MCF 10A (cell line): ENCODE results near the gene ERG28. TPM values are rescaled to one million over a fixed set of nuclear protein-coding genes. Genes with fewer than 3 reads are reported as not detected.

Experiments
- BruUV-seq: library from RNA; stranded (reverse); fragments of 400-500 nt; replicated peaks from 2 replicates; lab custom pipeline; 2021; lab: Mats Ljungman, UMichigan
- CTCF ChIA-PET: fragments of 300-600 bp; sonication (Branson Sonifier 250); formaldehyde crosslinking; extraction: SDS; loops from one replicate; lab custom pipeline; 2021; ENCODE audit warnings: antibody characterized with exemption, inconsistent platforms; lab: Yijun Ruan, JAX
- POLR2A ChIA-PET: fragments of 300-600, 350-650 bp; sonication (Branson Sonifier 250); formaldehyde crosslinking; extraction: SDS; loops from one replicate; lab custom pipeline; 2020; ENCODE audit warnings: antibody characterized with exemption, inconsistent platforms; lab: Yijun Ruan, JAX
- DNase-seq: peaks from one replicate; pipeline ENCODE4 v3.0.0-alpha.2; 2018; ENCODE audit not compliant: unreplicated experiment
- H3K27ac Mint-ChIP-seq: one replicate; pipeline ENCODE4 v1.8.0; 2022; ENCODE audit warnings: mild to moderate bottlenecking, low read depth, mixed read lengths; ENCODE audit not compliant: unreplicated experiment
- H3K27me3 Mint-ChIP-seq: one replicate; pipeline ENCODE4 v1.8.0; 2022; ENCODE audit warnings: mixed read lengths; ENCODE audit not compliant: insufficient read depth, unreplicated experiment
- H3K36me3 Mint-ChIP-seq: one replicate; pipeline ENCODE4 v1.8.0; 2022; ENCODE audit warnings: mild to moderate bottlenecking, moderate library complexity, mixed read lengths; ENCODE audit not compliant: insufficient read depth, unreplicated experiment
- H3K4me1 Mint-ChIP-seq: one replicate; pipeline ENCODE4 v1.8.0; 2022; ENCODE audit warnings: mixed read lengths; ENCODE audit not compliant: insufficient read depth, unreplicated experiment
- H3K4me3 Mint-ChIP-seq: one replicate; pipeline ENCODE4 v1.8.0; 2022; ENCODE audit warnings: mild to moderate bottlenecking, moderate library complexity, mixed read lengths; ENCODE audit not compliant: unreplicated experiment
- H3K9me3 Mint-ChIP-seq: one replicate; pipeline ENCODE4 v1.8.0; 2022; ENCODE audit warnings: mixed read lengths; ENCODE audit not compliant: unreplicated experiment
- intact Hi-C: fragments of 100-400 bp; cut with micrococcal nuclease; formaldehyde crosslinking; loops from 2 replicates; pipeline ENCODE4 v1.14.1; 2022
- total RNA-seq: library from RNA; stranded (reverse); gene quantifications from 2 replicates; pipeline ENCODE4 v1.2.3, GENCODE V29; 2022
- TF ChIP-seq, protein P1 (sequence below): fragments of 200-600 bp; IDR thresholded peaks from one replicate; pipeline ENCODE4 v1.8.0; 2022; ENCODE audit warnings: antibody characterized with exemption, mild to moderate bottlenecking; ENCODE audit not compliant: unreplicated experiment

The ERG28 gene
- total RNA-seq, 1 experiment from 2014 or later: 11.1 TPM

DNA sequence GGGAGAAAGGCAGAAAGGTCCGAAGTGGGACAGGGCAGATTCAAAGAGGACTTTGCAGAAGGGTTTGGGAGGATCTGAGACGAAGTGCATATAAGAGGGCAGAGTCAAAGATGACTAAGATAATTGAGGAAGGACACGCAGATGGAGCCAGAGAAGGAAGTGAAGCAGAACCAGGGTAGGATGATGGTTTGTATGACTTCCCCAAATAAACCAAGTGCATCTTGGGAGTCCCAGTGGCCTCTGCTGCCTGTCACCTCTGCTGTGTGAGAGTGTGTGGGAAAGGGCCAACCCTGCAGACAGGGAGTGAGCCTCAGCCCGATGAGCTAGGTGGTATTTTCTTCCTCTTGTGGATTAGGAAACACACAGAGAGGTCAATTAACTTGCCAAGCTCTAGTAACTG is 45.5 kb downstream of the ERG28 start:
- no peak overlapping the region for H3K4me3 Mint-ChIP-seq
- peaks cover 8% of the 10 kb centered on the region for H3K4me1 Mint-ChIP-seq
- TF ChIP-seq, protein P1, sequence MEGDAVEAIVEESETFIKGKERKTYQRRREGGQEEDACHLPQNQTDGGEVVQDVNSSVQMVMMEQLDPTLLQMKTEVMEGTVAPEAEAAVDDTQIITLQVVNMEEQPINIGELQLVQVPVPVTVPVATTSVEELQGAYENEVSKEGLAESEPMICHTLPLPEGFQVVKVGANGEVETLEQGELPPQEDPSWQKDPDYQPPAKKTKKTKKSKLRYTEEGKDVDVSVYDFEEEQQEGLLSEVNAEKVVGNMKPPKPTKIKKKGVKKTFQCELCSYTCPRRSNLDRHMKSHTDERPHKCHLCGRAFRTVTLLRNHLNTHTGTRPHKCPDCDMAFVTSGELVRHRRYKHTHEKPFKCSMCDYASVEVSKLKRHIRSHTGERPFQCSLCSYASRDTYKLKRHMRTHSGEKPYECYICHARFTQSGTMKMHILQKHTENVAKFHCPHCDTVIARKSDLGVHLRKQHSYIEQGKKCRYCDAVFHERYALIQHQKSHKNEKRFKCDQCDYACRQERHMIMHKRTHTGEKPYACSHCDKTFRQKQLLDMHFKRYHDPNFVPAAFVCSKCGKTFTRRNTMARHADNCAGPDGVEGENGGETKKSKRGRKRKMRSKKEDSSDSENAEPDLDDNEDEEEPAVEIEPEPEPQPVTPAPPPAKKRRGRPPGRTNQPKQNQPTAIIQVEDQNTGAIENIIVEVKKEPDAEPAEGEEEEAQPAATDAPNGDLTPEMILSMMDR: no peak
- H3K36me3 Mint-ChIP-seq: peaks cover 6% of the 10 kb centered on the region
- ChIA-PET POLR2A (interaction anchor here (1.1 kb wide), 1 partner anchor 13 kb away, joined by 3 read pairs; no protein-coding TSS in a partner anchor), CTCF (no interaction called here)
- no peaks in the 10 kb centered on the region for H3K27me3 Mint-ChIP-seq
- peaks cover 7% of the 10 kb centered on the region for H3K9me3 Mint-ChIP-seq
- no peak overlapping the region for H3K27ac Mint-ChIP-seq
- BruUV-seq: no TSS peak
- DNase-seq: no peak
- intact Hi-C loops: no loop called here

GRCh38 chr14:75614179-75614578 is 46.5 kb downstream of the ERG28 start:
- Mint-ChIP-seq H3K9me3 (peaks cover 7% of the 10 kb centered on the region), H3K36me3 (peaks cover 6% of the 10 kb centered on the region), H3K27me3 (no peaks in the 10 kb centered on the region), H3K27ac (no peak overlapping the region), H3K4me1 (peaks cover 9% of the 10 kb centered on the region), H3K4me3 (no peak overlapping the region)
- intact Hi-C loops: no loop called here
- ChIA-PET POLR2A (no interaction called here), CTCF (interaction anchor here (1.1 kb wide), 1 partner anchor 37 kb away, joined by 3 read pairs; no protein-coding TSS in a partner anchor)
- BruUV-seq: no TSS peak
- TF ChIP-seq, protein P1: no peak
- DNase-seq: no peak

DNA sequence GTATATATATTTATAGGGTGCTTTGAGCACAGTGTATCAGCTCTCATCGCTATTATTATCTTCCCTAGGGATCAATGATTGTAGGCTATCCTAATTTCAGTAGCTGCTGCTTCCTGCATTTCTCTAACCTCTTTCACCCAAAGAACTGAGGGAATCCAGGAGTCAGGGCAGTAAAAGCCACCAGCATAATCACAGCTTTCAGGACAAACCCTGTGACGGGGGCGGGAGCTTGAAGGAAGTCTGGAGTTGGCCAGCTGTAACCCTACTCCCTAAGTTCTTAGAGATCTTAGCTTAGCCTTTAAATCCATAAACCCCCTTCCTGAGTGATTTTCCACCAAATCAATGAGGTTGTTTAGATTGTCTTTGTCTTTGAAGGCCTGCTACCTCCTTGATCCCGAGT is 48.5 kb downstream of the ERG28 start:
- CTCF ChIA-PET: interaction anchor here (0.8 kb wide), 1 partner anchor 17 kb away, joined by 3 read pairs; no protein-coding TSS in a partner anchor
- peaks cover 9% of the 10 kb centered on the region for H3K4me1 Mint-ChIP-seq
- BruUV-seq: no TSS peak

GRCh38 chr14:75610834-75611233 is 49.8 kb downstream of the ERG28 start:
- intact Hi-C loops: no loop called here
- Mint-ChIP-seq H3K36me3 (peaks cover 12% of the 10 kb centered on the region), H3K4me3 (no peak overlapping the region), H3K9me3 (peaks cover 7% of the 10 kb centered on the region), H3K27ac (no peak overlapping the region), H3K27me3 (no peaks in the 10 kb centered on the region), H3K4me1 (peaks cover 9% of the 10 kb centered on the region)
- no peak for DNase-seq
- TF ChIP-seq, protein P1: no peak
- no TSS peak for BruUV-seq
- POLR2A ChIA-PET: no interaction called here
- CTCF ChIA-PET: interaction anchor here (0.6 to 1.5 kb wide), 2 partner anchors 35 to 984 kb away, joined by 3 to 4 read pairs; no protein-coding TSS in a partner anchor

More for the DNA sequence above, 48.5 kb downstream of the ERG28 start:
- POLR2A ChIA-PET: interaction anchor here (1.0 kb wide), 1 partner anchor 35 kb away, joined by 3 read pairs; no protein-coding TSS in a partner anchor
- no peak for DNase-seq
- Mint-ChIP-seq H3K27me3 (no peaks in the 10 kb centered on the region), H3K27ac (no peak overlapping the region), H3K4me3 (no peak overlapping the region), H3K36me3 (peaks cover 12% of the 10 kb centered on the region), H3K9me3 (peaks cover 7% of the 10 kb centered on the region)
- TF ChIP-seq, protein P1: no peak
- intact Hi-C loops: no loop called here
